Ramos (cell line): ENCODE results near the gene TEX14.
"Not testable (repeated sequence)": the region's sequence is repeated elsewhere in the genome, so short reads cannot be mapped to it uniquely, and the experiment has no call there.

Experiments used
- in situ Hi-C: fragments of 300-500 bp; cut with MboI; formaldehyde crosslinking; loops from one replicate; pipeline ENCODE4 v1.14.3; 2022; ENCODE audit warnings: low sequenced_read_pairs; ENCODE audit not compliant: unreplicated experiment

TEX14 gene

DNA sequence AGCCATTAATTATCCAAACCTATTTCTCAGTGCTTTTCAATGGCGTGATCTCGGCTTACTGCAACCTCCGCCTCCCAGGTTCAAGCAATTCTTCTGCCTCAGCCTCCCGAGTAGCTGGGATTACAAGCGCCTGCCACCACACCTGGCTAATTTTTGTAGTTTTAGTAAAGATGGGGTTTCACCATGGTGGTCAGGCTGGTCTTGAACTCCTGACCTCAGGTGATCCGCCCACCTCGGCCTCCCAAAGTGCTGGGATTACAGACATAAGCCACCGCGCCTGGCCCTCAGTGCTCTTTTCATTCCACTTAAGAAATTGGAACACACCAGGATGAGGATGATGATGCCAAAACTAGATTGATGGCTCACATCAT is 32.1 kb downstream of the TEX14 start:
- in situ Hi-C loops = not testable (repeated sequence)

DNA sequence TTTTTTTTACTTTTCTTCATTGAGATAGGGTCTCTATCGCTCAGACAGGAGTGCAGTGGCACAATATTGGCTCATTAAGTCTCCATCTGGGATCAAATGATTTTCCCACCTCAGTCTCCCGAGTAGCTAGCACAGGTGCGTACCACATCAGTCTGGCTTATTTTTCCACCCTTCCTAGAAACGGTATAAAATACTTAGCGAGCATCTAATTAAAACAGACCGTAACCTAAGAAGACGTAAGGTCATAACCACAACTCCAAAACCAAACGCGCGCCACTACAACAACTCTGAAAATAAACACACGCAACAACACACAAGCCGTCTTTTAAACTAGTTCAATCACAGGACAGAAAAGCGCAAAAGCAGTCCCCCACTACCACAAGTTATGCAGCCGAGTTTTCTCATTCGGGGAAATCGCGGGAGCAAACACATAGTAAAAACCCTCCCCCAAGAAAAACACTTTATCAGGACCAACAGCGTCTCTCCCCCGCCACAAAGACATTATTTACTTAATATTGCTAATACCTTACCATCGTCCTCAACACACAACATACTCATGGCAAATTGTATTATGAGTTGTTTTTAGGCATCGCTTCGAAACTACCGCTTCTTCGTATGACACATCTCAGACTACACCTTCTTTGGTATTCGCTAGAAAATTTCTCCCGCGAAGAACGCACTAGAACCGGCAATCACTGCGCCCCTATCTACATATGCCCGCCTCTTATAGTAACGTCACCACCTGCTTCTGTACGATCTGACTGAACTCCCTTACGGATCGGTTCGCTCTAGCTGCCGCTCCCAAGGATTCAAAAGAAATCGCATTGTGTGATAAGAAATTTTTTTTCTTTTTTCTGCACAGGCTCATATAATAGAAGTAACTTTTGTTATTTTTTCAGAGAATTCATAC is 32.8 kb downstream of the TEX14 start:
- in situ Hi-C loops = no loop called here

DNA sequence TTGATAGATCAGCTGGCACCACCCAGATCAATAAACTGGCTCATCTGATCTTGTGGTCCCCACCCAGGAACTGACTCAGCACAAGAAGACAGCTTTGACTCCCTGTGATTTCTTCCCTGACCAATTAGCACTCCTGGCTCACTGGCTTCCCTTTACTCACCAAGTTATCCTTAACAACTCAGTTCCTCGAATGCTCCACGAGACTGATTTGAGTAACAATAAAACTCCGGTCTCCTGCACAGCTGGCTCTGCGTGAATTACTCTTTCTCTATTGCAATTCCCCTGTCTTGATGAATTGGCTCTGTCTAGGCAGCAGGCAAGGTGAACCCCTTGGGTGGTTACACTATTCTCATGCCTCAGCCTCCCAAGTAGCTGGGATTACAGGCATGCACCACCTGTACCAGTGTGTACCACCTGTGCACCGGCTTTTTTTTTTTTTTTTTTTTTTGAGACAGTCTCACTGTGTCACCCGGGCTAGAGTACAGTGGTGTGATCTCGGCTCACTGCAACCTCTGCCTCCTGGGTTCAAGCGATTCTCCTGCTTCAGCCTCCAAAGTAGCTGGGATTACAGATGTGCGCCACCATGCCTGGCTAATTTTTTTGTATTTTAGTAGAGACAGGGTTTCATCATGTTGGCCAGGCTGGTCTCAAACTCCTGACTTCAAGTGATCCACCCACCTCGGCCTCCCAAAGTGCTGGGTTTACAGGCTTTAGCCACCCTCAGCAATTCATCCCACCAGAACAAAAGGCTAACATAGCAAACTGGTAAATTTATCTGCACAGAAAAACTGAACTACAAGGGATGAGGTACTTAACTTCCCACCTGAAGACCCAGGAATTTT is 33.7 kb downstream of the TEX14 start:
- in situ Hi-C loops = not testable (repeated sequence)

DNA sequence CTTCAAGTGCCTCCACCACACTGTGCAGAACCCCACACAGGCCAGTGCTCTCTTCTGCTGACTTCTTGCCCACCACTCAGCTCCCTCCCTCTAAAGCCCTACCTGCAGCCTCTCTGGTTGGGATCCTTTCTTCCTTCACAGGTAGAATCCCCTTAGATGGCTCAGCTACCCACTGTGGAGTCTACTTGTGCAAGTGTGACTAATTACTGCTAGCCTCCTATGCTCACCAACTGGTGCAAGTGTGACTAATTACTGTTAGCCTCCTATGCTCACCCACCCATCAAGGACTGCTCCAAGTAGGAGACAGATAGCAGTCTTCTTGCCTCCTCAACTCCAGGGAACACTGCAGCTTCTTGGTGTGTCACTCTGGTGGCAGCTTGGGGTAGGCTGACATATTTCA is 43.6 kb downstream of the TEX14 start:
- in situ Hi-C loops = no loop called here

DNA sequence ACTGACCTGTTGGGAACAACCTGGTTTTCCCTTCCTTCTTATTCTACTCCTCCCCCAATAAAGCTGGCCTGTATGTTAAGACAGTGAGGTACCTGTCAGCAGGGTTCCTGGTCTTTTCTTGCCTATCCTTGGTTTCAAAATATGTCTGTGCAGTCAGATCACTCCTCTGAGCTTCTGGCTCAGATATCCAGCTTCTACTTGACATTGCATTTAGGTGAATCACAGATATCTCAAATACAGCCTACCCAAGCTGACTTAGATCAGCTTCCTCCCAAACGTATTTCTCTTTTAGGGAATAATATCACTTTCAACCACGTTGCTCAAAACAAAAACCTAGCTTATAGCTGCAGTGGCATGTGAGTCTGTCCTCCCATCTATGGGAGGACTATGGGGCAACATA is 48.7 kb downstream of the TEX14 start:
- in situ Hi-C loops = no loop called here

DNA sequence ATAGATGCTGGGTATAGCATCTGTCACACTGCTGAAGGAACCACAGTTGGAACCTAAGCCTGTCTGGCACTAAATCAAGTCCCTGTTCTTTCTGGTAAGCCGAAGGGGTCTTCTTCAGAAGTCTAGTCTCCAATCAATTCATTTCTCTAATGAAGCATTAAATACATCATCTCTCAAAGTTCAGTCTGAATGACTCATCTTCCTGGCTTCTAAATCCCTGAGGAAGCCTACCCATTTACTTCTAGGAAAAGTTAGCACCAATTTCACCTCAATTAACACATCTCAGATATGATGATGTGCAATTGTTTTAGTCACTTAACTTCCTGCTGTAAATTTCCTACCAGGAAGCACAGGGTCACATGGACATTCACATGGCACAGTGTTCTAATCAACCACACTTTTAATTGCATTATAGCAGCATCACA is 49.9 kb downstream of the TEX14 start:
- in situ Hi-C loops = no loop called here

DNA sequence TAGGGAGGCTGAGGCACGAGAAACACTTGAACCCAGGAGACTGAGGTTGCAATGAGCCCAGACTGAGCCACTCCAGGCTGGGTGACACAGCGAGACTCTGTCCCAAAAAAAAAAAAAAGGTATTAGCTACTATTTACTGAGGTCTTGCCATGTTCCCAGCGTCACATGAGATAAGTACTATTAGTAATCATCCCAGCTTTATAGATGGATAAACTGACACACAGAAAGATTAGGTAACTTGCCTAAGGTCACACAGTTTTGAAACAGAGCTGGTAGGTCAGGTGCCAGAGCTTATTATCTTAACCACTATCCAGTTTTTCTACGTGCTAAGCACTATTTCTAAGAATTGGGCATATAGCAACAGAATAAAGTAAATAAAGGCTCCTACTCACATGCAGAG is 51.6 kb downstream of the TEX14 start:
- in situ Hi-C loops = no loop called here

DNA sequence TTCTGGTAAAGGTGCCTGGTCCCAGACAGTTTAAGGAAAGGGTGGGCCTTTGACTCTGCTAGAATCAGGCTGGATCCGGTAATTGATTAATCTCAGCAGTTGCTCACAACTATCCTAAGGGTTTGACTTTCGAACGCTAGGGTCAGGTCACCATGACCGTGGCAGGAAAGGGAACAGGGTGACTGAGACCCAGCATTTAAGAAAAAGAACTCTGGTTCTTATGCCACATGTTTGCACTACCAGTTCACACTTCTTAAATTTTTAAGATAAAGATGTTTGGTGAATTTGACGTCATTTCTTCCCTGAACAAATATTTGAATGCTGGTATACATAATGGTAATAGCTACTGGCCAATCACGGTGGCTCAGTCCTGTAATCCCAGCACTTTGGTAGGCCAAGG is 52.2 kb downstream of the TEX14 start:
- in situ Hi-C loops = no loop called here

DNA sequence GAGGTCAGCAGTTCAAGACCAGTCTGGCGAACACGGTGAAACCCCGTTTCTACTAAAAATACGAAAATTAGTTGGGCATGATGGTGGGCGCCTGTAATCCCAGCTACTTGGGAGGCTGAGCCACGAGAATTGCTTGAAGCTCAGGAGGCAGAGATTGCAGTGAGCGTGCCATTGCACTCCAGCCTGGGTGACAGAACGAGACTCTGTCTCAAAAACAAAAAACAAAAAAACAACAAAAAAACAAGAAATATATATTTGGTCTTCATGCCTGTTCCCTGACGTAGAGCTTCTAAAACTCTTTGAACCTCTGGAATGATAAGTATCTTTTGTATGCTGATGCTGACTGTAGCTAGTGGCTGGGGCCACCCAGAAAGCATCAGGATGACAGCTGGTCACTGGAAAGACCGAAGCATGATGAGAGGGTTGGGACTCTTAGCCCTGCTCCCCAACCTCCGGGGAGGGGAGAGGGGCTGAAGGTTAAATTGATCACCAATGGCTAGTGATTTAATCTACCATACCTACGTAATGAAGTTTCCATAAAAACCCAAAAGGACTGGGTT is 54.8 kb downstream of the TEX14 start:
- in situ Hi-C loops = no loop called here

DNA sequence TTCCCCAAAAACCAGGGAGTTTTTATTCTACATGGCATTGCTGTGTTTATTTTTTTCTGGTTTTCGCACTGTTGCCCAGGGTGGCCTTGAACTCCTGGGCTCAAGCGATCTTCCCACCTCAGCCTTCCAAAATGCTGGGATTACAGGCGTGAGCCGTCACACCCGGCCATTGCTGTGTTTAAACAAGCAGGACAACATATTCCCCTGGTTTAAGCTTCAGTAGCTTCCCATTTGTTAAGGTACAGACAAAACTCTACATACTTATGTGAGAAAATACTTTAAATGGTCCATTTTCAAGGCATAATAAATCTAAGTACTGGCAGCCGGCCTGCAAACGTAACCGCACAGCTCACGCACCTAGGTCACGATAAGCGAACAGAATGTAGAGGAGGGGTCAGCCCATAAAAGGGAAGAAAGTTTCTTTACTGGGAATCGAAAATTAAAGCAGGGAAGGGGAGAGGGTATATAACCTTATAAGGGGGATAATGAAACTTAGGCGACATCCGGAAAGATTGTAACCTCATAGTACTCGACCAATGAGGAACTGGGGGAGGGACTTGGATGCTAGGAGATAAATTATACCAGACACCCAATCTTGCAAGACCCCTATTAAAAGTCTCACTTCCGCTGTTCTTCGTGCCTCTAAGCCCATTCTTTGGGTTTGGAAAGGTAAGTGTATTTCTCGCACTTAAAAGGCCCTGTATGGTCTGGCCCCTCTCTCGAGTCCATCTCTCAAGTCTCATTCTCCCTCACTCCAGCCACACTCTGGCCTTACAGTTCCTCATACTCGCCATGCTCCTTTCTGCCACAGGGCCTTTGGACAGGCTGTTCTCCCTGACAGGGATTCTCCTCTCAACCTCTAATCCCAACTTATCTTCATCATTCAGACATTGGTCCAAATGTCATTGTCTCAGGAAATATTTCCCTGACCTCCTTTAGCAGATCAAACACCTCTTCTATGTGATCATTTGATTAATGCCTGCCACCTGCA is 59.2 kb downstream of the TEX14 start:
- in situ Hi-C loops = no loop called here

DNA sequence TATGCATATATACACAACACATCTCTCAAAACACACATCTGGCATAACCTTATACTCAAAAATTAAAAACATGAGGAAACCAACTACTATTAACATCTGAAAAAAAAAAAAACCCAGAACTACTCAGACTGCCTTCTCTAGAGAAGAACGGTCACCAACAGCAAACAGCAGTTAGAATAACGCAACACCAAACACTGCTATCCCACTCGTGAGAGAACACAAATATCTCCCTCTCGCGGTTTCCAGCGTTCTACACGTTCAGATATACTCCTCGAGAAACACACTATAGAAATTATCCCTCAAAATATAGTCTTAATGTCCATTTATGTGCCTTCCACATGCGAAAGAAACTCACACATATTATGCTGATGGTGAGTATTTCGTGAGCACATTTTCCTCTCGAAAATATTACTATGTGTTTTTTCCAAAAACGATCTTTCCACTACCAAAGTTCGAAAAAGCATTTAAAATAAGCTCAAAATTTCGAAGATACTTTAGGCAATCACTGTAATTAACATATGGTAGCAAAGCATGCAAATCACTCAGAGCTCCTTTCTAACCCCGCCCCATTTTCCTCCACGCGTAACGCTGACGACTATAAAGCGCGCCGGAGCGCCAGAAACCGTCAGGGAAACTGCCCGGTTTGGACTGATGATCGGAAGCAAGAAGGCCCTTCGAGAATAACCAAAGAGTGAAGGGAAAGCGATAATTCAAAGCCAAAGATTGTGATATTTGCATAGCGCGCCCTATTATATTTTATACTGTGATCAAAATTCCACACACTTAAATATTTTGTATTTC is 60.1 kb downstream of the TEX14 start:
- in situ Hi-C loops = no loop called here

DNA sequence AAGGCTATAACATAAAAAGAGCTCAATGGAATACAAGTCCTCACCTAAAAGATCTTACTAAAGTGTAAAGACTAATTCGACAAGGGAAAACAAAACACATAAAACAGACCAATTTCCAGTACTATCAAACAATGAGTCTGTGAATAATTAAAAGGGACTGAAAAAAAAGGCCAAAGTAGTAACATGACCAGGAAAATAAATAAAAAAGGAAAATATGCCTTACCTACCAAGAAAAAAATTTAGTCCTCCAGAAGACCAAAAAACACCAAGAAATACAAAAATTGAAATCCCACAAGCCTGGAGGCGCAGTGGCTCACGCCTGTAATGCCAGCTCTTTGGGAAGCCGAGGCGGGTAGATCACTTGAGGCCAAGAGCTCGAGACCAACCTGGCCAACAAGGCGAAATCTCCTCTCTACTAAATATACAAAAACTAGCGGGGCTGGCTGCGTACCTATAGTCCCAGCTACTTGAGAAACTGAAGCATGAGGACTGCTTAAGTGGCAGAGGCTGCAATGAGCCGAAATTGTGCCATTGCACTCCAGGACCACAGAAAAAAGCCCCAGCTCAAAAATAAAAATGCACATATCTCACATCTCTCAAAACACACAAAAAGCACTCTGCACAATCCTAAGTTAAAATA is 60.8 kb downstream of the TEX14 start:
- in situ Hi-C loops = no loop called here

DNA sequence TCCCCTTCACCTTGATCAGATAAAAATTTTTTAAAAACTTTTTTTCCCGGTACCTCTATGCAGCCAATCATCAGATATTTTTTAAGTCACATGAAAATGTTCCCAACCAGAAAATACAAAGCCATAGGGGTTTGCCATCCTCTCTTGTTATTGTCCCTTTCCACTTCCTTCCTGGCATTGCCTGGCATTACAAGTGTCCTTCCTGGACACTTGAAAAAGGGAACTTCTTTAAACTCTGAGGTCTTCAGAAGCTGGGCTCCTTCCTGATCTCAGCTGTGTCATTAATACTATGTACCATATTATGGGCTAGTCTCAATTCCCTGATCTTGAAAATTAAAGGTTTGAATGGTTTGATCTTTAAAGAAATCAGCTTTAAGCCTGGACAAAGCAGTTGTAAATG is 64.9 kb downstream of the TEX14 start:
- in situ Hi-C loops = no loop called here

DNA sequence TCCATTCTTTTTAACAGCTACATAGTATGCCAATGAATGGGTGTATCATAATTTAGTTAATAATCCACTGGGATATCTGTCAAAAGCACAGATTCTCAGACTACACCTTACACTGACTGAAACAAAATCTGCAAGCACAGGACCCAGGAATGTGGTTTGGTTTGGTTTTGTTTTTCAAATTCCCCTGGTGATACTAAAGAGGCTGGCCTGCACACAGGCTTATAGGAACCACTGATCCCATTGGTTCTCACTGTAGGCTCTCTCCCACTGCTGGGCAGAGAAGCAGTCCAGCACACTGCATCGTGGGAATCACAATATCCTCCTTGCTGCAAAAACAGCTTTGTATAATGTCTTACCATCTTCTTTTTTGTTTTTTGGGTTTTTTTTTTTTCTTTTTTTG is 67.1 kb downstream of the TEX14 start:
- in situ Hi-C loops = no loop called here

DNA sequence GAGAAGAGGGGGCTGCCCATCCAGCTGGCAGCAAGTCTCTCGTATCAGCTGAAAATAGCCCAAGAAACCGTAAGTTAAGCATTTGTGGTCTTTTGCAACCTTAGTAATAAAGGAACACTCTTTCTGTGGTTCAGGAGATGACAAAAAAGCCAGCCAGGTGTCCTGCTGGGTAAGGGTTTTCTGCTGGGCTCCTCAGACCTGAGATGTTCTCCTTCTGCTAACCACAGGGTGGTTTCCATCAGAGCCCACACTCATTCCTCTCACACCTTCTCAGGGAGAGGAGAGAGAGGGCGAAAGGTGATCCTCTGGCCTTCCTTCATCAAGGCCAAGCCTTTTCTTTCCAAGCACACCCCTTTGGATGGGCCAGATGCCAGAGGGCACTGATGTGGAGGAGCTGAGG is 70.7 kb downstream of the TEX14 start:
- in situ Hi-C loops = no loop called here

DNA sequence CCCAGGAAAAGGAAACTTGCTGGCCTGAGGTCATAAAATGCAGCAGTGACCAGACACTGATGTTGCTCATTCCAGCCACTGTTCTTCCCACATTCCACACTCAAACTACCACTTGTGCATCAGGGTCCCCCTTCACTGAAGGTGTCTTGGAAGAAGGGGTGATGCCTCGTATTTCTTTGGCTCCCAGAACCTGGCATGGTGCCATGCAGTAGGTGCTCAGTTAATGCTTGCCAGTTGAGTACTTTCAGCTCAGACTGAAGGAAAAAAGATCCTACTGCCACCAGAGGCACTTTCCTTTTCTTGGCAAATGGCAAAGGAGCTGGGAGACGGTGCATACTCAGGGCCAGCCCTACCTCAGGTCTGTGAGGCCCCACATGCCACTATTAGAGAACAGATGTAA is 73.5 kb downstream of the TEX14 start:
- in situ Hi-C loops = no loop called here

DNA sequence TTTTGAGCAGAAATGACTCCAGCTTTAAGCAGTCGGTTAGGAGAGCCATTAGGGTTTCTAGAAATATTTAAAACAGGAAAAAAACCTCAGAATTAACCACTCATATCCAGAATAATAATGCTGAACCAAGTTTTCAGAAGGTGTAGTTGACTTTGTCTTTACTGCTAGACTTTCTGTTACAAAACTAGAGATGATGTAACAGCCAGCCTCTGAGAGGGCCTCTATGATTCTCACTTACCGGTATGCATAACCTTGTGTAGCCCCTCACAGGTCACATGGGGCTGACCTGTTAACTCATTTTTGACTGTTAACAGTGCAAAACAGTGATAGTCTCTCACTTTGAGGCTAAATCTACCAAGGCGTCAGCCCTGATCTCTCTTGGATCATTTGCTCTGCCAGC is 74.3 kb downstream of the TEX14 start:
- in situ Hi-C loops = no loop called here

DNA sequence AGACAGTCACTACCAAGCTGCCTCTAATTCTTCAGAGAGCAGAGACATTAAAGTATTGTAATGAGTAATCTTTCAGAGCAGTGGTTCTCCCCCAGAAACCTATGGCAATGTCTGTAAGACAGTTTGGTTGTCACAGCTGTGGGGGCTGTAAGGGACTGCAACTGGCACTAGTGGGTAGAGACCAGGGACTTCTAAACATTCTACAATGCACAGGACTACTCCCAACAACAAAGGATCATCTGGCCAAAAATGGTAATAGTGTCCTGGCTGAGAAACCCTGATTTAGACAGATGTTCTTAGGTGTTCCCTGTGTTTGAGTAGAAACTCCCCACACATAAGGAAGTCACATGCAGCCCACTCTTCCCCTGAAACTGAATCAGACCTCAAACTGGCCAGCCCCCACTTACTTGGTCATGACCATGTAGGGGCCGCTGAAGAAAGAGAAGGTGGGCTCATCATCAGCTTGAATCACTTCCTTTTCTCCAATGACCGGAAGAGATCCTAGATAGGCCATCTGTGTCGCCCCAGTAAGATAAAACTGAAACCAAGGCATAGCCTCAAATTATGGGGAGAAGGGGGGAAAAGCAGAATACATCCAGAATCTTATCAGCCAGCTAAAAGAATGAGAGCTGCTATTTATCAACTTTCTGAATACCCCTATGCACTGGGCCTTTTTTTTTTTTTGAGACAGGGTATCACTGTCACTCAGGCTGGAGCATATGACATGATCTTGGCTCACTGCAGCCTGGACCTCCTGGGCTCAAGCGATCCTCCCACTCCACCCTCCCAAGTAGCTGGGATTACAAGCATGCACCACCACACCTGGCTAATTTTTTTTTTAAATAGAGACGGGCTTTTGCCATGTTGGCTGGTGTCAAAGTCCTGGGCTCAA is 75.8 kb downstream of the TEX14 start:
- in situ Hi-C loops = no loop called here
